ENCODE results near the gene INPP5D. TPM values are rescaled to one million over a fixed set of nuclear protein-coding genes. Genes with fewer than 3 reads are reported as not detected.

The INPP5D gene
- total RNA-seq, 2 experiments from 2014 or later = 52.4 to 54.9 TPM

- Mint-ChIP-seq H3K4me1 (ENCODE audit: low read depth) (peaks cover 11% of the 10 kb centered on the region), H3K4me3 (no peak overlapping the region), H3K9me3 (no peaks in the 10 kb centered on the region), H3K36me3 (no peaks in the 10 kb centered on the region), H3K27me3 (no peaks in the 10 kb centered on the region), H3K27ac (no peak overlapping the region)
- no peak for DNase-seq
- POLR2A ChIA-PET = no interaction called here
- intact Hi-C loops (cut with micrococcal nuclease) = no loop called here
- CTCF ChIA-PET = interaction anchor here (0.5 kb wide), 1 partner anchor 17 kb away, joined by 3 read pairs; no protein-coding TSS in a partner anchor
Observed at GRCh38 chr2:233035426-233036161, 24.5 kb upstream of the INPP5D start.

GRCh38 chr2:233036162-233036838 is 23.8 kb upstream of the INPP5D start:
- Mint-ChIP-seq H3K27me3 (no peaks in the 10 kb centered on the region), H3K4me1 (ENCODE audit: low read depth) (peaks cover 11% of the 10 kb centered on the region), H3K4me3 (no peak overlapping the region), H3K27ac (no peak overlapping the region), H3K36me3 (no peaks in the 10 kb centered on the region), H3K9me3 (no peaks in the 10 kb centered on the region)
- POLR2A ChIA-PET = no interaction called here
- CTCF ChIA-PET = interaction anchor here (0.5 kb wide), 1 partner anchor 16 kb away, joined by 3 read pairs; no protein-coding TSS in a partner anchor
- no peak for DNase-seq
- intact Hi-C loops (cut with micrococcal nuclease) = no loop called here

DNA sequence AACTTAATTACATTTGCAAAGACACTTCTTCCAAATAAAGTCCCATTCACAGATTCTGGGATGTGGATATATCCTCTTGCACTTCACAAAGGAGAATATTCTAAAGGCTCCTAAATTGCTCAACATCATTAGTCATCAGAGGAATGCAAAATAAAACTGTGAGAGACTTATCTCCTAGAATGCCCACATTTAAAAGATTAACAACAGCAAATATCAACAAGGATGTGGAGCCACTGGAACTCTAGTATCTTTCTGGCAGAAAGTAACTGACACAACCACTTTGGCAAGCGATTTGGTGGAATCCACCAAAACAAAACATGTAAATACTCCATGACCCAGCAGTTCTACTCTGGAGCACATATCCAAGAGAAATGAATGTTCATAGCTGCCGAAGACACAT is 23.1 kb upstream of the INPP5D start:
- no peaks in the 10 kb centered on the region for H3K9me3 Mint-ChIP-seq
- CTCF ChIA-PET = no interaction called here
- intact Hi-C loops (cut with micrococcal nuclease) = no loop called here
- no peak for DNase-seq
- no peaks in the 10 kb centered on the region for H3K36me3 Mint-ChIP-seq
- no peak overlapping the region for H3K27ac Mint-ChIP-seq
- peaks cover 1% of the 10 kb centered on the region for H3K27me3 Mint-ChIP-seq
- POLR2A ChIA-PET = no interaction called here
- H3K4me1 Mint-ChIP-seq (ENCODE audit: low read depth) = peaks cover 11% of the 10 kb centered on the region
- H3K4me3 Mint-ChIP-seq = no peak overlapping the region

DNA sequence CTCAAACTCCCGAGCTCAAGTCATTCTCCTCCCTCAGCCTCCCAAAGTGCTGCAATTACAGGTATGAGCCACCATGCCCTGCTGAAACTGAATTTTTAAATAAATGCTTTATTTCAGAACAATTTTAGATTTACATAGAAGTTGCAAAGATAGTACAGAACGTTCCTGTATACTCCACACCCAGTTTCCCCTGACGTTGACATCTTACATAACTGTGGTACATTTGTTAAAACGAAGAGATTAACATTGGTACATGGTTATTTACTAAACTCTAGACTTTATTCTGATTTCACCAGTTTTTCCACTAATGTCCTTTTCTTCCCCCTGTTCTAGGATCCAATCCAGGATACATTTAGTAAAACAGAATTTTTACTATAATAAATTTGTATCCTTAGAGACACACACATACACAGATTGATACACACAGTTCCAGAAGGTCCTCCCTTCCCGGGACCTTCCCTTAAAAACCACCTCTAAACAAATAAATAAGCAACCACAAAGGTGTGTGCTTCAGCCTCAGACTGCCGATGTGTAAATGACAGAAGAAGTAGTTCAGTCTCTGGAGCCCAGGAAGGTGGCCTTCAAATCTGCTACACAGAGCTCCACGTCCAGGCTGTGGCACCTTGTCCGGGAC is 20.8 kb upstream of the INPP5D start:
- H3K36me3 Mint-ChIP-seq = no peaks in the 10 kb centered on the region
- no peaks in the 10 kb centered on the region for H3K9me3 Mint-ChIP-seq
- no peak overlapping the region for H3K27ac Mint-ChIP-seq
- intact Hi-C loops (cut with micrococcal nuclease) = no loop called here
- no peak overlapping the region for H3K4me3 Mint-ChIP-seq
- peaks cover under 1% of the 10 kb centered on the region for H3K4me1 Mint-ChIP-seq (ENCODE audit: low read depth)
- POLR2A ChIA-PET = no interaction called here
- H3K27me3 Mint-ChIP-seq = peaks cover 5% of the 10 kb centered on the region
- DNase-seq = no peak
- CTCF ChIA-PET = interaction anchor here (1.6 kb wide), 1 partner anchor 15 kb away, joined by 4 read pairs; no protein-coding TSS in a partner anchor

- H3K4me3 Mint-ChIP-seq = no peak overlapping the region
- no peaks in the 10 kb centered on the region for H3K9me3 Mint-ChIP-seq
- POLR2A ChIA-PET = no interaction called here
- H3K36me3 Mint-ChIP-seq = no peaks in the 10 kb centered on the region
- no peak overlapping the region for H3K27ac Mint-ChIP-seq
- intact Hi-C loops (cut with micrococcal nuclease) = no loop called here
- DNase-seq = no peak
- CTCF ChIA-PET = interaction anchor here (1.6 kb wide), 1 partner anchor 14 kb away, joined by 4 read pairs; no protein-coding TSS in a partner anchor
- H3K4me1 Mint-ChIP-seq (ENCODE audit: low read depth) = no peaks in the 10 kb centered on the region
- H3K27me3 Mint-ChIP-seq = peaks cover 5% of the 10 kb centered on the region
Observed at GRCh38 chr2:233039846-233040530, 20.2 kb upstream of the INPP5D start.

- Mint-ChIP-seq H3K4me1 (ENCODE audit: low read depth) (no peaks in the 10 kb centered on the region), H3K9me3 (no peaks in the 10 kb centered on the region), H3K27me3 (peaks cover 5% of the 10 kb centered on the region), H3K4me3 (no peak overlapping the region), H3K27ac (no peak overlapping the region), H3K36me3 (no peaks in the 10 kb centered on the region)
- no peak for DNase-seq
- POLR2A ChIA-PET = no interaction called here
- intact Hi-C loops (cut with micrococcal nuclease) = no loop called here
- CTCF ChIA-PET = no interaction called here
Observed at GRCh38 chr2:233040571-233040970, 19.6 kb upstream of the INPP5D start.

GRCh38 chr2:233041722-233042323 is 18.3 kb upstream of the INPP5D start:
- no peaks in the 10 kb centered on the region for H3K36me3 Mint-ChIP-seq
- no peaks in the 10 kb centered on the region for H3K4me1 Mint-ChIP-seq (ENCODE audit: low read depth)
- no peak overlapping the region for H3K27ac Mint-ChIP-seq
- H3K9me3 Mint-ChIP-seq = no peaks in the 10 kb centered on the region
- H3K27me3 Mint-ChIP-seq = peaks cover 5% of the 10 kb centered on the region
- DNase-seq = no peak
- intact Hi-C loops (cut with micrococcal nuclease) = no loop called here
- ChIA-PET CTCF (interaction anchor here (1.2 kb wide), 1 partner anchor 13 kb away, joined by 6 read pairs; no protein-coding TSS in a partner anchor), POLR2A (no interaction called here)
- no peak overlapping the region for H3K4me3 Mint-ChIP-seq

GRCh38 chr2:233042549-233042948 is 17.6 kb upstream of the INPP5D start:
- Mint-ChIP-seq H3K4me3 (no peak overlapping the region), H3K27ac (no peak overlapping the region), H3K9me3 (no peaks in the 10 kb centered on the region), H3K36me3 (no peaks in the 10 kb centered on the region), H3K27me3 (peaks cover 5% of the 10 kb centered on the region), H3K4me1 (ENCODE audit: low read depth) (no peaks in the 10 kb centered on the region)
- ChIA-PET POLR2A (no interaction called here), CTCF (interaction anchor here (0.6 kb wide), 1 partner anchor 11 kb away, joined by 3 read pairs; no protein-coding TSS in a partner anchor)
- intact Hi-C loops (cut with micrococcal nuclease) = no loop called here
- DNase-seq = no peak

- DNase-seq = no peak
- Mint-ChIP-seq H3K27me3 (peaks cover 5% of the 10 kb centered on the region), H3K4me3 (no peak overlapping the region), H3K27ac (no peak overlapping the region), H3K36me3 (no peaks in the 10 kb centered on the region), H3K9me3 (no peaks in the 10 kb centered on the region), H3K4me1 (ENCODE audit: low read depth) (no peaks in the 10 kb centered on the region)
- ChIA-PET POLR2A (no interaction called here), CTCF (interaction anchor here (2.8 kb wide), 1 partner anchor 9 kb away, joined by 19 read pairs; no protein-coding TSS in a partner anchor)
- intact Hi-C loops (cut with micrococcal nuclease) = no loop called here
Observed at GRCh38 chr2:233044974-233045605, 15.1 kb upstream of the INPP5D start.

GRCh38 chr2:233047206-233047605 is 12.9 kb upstream of the INPP5D start:
- ChIA-PET CTCF (no interaction called here), POLR2A (no interaction called here)
- Mint-ChIP-seq H3K36me3 (no peaks in the 10 kb centered on the region), H3K4me1 (ENCODE audit: low read depth) (no peaks in the 10 kb centered on the region), H3K27me3 (peaks cover 2% of the 10 kb centered on the region), H3K9me3 (no peaks in the 10 kb centered on the region), H3K27ac (no peak overlapping the region), H3K4me3 (no peak overlapping the region)
- intact Hi-C loops (cut with micrococcal nuclease) = no loop called here
- no peak for DNase-seq

DNA sequence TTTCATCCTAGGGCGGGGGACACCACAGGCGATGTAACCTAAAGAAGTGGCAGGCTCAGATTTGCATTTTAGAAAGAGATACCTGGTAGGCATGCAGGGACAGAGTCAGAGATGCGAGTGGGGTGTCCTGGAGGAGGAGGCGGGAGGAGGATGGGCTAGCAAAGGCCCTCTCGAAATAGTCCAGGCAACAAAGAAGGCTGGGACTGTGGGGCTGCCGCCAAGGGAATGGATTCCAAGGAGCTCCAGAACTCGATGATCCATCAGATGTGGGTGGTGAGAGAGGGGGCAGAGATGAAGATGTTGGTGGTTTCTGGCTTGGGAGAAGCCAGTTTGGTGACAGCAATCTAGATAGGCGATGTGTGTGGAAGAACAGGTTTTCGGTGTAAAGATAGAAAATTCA is 12.5 kb upstream of the INPP5D start:
- no peak overlapping the region for H3K27ac Mint-ChIP-seq
- CTCF ChIA-PET = no interaction called here
- intact Hi-C loops (cut with micrococcal nuclease) = no loop called here
- no peak overlapping the region for H3K4me3 Mint-ChIP-seq
- POLR2A ChIA-PET = no interaction called here
- no peak for DNase-seq
- no peaks in the 10 kb centered on the region for H3K4me1 Mint-ChIP-seq (ENCODE audit: low read depth)
- no peaks in the 10 kb centered on the region for H3K36me3 Mint-ChIP-seq
- H3K27me3 Mint-ChIP-seq = no peaks in the 10 kb centered on the region
- H3K9me3 Mint-ChIP-seq = no peaks in the 10 kb centered on the region

Data from activated CD4-positive, alpha-beta memory T cell treated with anti-CD3 and anti-CD28 coated beads for 36 hours (primary cell).